ENCODE data around the gene NKAIN4. TPM values are rescaled to one million over a fixed set of nuclear protein-coding genes. Genes with fewer than 3 reads are reported as not detected.

The NKAIN4 gene
- total and polyA plus RNA-seq, 2 experiments from 2014 or later, result 12.6 to 13.2 TPM

GRCh38 chr20:63275825-63276224 is 21.6 kb upstream of the NKAIN4 start:
- Histone ChIP-seq H3K4me2 (no peak overlapping the region), H3K79me2 (replicated peaks; ENCODE audit: insufficient read depth) (peaks cover 42% of the 10 kb centered on the region), H2AFZ (no peak overlapping the region), H4K20me1 (replicated peaks; ENCODE audit: insufficient read depth) (peaks cover 25% of the 10 kb centered on the region), H3K4me3 (no peak overlapping the region), H3K27ac (ENCODE audit: low read depth) (no peak overlapping the region), H3K27me3 (ENCODE audit: insufficient read depth) (no peaks in the 10 kb centered on the region), H3F3A (replicated peaks; ENCODE audit: low read depth) (0 out of 2 replicates have a peak, but pooled peaks cover 3% of the 10 kb centered on the region), H3K36me3 (ENCODE audit: insufficient read depth) (peaks cover 9% of the 10 kb centered on the region; the same call in 1 of the 2 replicates), H3K9me2 (ENCODE audit: insufficient read depth) (no peaks in the 10 kb centered on the region), H3K4me1 (ENCODE audit: insufficient read depth) (peaks cover 8% of the 10 kb centered on the region; the same call in 1 of the 2 replicates)
- Mint-ChIP-seq H3K9me3 (no peaks in the 10 kb centered on the region), H3K36me3 (ENCODE audit: low read depth) (peaks cover 25% of the 10 kb centered on the region), H3K27me3 (ENCODE audit: insufficient read depth, low read depth, poor library complexity) (peaks cover 11% of the 10 kb centered on the region), H3K4me3 (no peak overlapping the region), H3K4me1 (peaks cover 6% of the 10 kb centered on the region), H3K27ac (no peak overlapping the region)
- no peak for ATAC-seq
- TF ChIP-seq ZNF331 (CRISPR knock-in tag; IDR thresholded peaks at IDR 0.05; ENCODE audit: low read depth), result no peak
- TF ChIP-seq JUNB (IDR thresholded peaks at IDR 0.05; ENCODE audit: unreplicated experiment), result no peak
- TF ChIP-seq ZNF114 (CRISPR knock-in tag; IDR thresholded peaks at IDR 0.05), result no peak
- TF ChIP-seq CTCF (conservative IDR thresholded peaks at IDR 0.05; ENCODE audit: low read depth in 2 of 2), result no peak
- no peak for TF ChIP-seq STAT1 (IDR thresholded peaks at IDR 0.05; ENCODE audit: unreplicated experiment)
- TF ChIP-seq POLR2AphosphoS5 (IDR thresholded peaks at IDR 0.05; ENCODE audit: low read depth), result no peak
- no peak for TF ChIP-seq EZH2 (IDR thresholded peaks at IDR 0.05; ENCODE audit: low read depth, unreplicated experiment)
- TF ChIP-seq CREB1 (CRISPR knock-in tag; IDR thresholded peaks at IDR 0.05; ENCODE audit: low read depth), result no peak
- no peak for TF ChIP-seq EZH2phosphoT487 (IDR thresholded peaks at IDR 0.05; ENCODE audit: unreplicated experiment)
- TF ChIP-seq ETS1 (IDR thresholded peaks at IDR 0.05), result no peak
- TF ChIP-seq NANOG (IDR thresholded peaks at IDR 0.05; ENCODE audit: borderline replicate concordance), result no peak
- TF ChIP-seq REST (IDR thresholded peaks at IDR 0.05; ENCODE audit: unreplicated experiment), result no peak
- TF ChIP-seq ZNF462 (CRISPR knock-in tag; IDR thresholded peaks at IDR 0.05), result no peak
- DNase-seq (ENCODE audit: low spot score), result no peak
